ENCODE measurements around the gene GCH1.
A peak's percentile ranks its signal among the peaks of the same experiment; 100 is the strongest.
"Not testable (repeated sequence)": the region's sequence is repeated elsewhere in the genome, so short reads cannot be mapped to it uniquely, and the experiment has no call there.

GCH1 gene

GRCh38 chr14:54916101-54916500 lies 13.5 kb upstream of the GCH1 start:
- DNase-seq (ENCODE audit: low read depth, low spot score) = no peak
- no peak overlapping the region for H3K4me3 ChIP-seq (ENCODE audit: low read depth, low read length)
- TF ChIP-seq, protein P1, sequence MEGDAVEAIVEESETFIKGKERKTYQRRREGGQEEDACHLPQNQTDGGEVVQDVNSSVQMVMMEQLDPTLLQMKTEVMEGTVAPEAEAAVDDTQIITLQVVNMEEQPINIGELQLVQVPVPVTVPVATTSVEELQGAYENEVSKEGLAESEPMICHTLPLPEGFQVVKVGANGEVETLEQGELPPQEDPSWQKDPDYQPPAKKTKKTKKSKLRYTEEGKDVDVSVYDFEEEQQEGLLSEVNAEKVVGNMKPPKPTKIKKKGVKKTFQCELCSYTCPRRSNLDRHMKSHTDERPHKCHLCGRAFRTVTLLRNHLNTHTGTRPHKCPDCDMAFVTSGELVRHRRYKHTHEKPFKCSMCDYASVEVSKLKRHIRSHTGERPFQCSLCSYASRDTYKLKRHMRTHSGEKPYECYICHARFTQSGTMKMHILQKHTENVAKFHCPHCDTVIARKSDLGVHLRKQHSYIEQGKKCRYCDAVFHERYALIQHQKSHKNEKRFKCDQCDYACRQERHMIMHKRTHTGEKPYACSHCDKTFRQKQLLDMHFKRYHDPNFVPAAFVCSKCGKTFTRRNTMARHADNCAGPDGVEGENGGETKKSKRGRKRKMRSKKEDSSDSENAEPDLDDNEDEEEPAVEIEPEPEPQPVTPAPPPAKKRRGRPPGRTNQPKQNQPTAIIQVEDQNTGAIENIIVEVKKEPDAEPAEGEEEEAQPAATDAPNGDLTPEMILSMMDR (IDR thresholded peaks at IDR 0.05; ENCODE audit: low read depth, low read length) = no peak
- in situ Hi-C loops (cut with HindIII; ENCODE audit: low sequenced_read_pairs) = no loop called here

- TF ChIP-seq, protein P1 (IDR thresholded peaks at IDR 0.05; ENCODE audit: low read depth, low read length) = no peak
- H3K4me3 ChIP-seq (ENCODE audit: low read depth, low read length) = no peak overlapping the region
- in situ Hi-C loops (cut with HindIII; ENCODE audit: low sequenced_read_pairs) = no loop called here
- DNase-seq (ENCODE audit: low read depth, low spot score) = no peak
Measured at GRCh38 chr14:54909817-54910558, 7.4 kb upstream of the GCH1 start.

DNA sequence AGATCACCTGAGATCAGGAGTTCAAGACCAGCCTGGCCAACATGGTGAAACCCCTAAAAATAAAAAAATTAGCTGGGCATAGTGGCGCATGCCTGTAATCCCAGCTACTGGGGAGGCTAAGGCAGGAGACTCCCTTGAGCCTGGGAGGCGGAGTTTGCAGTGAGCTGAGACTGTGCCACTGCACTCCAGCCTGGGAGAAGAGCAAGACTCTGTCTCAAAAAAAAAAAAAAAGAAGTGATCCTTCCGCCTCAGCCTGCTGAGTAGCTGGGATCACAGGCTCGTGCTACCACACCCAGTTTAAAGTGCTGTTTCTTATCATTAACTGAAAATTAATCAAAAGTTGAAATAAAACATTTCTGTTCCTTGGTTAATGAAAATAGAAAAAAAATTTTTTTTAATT lies 6.3 kb upstream of the GCH1 start:
- DNase-seq (ENCODE audit: low read depth, low spot score); H3K4me3 ChIP-seq (ENCODE audit: low read depth, low read length); in situ Hi-C loops (cut with HindIII; ENCODE audit: low sequenced_read_pairs): not testable (repeated sequence)

DNA sequence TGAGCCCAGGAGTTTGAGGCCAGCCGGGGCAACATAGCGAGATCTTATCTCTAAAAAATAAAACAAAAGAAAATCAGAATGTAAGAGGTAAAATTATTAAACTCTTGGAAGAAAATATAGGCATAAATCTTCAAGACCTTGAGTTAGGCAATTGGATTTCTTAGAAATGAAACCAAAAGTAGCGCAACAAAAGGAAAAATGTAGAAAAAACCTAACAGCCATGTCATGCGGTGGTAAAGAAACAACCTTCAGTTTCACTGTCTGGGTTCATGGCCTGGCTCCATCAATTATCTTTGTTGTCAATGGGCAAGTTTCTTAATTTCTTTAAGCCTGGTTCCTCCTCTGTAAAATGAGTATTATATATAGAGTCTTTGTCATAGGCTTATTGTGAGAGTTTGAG lies 5.6 kb upstream of the GCH1 start:
- TF ChIP-seq, protein P1 (IDR thresholded peaks at IDR 0.05; ENCODE audit: low read depth, low read length) = no peak
- in situ Hi-C loops (cut with HindIII; ENCODE audit: low sequenced_read_pairs) = no loop called here
- no peak for DNase-seq (ENCODE audit: low read depth, low spot score)
- no peak overlapping the region for H3K4me3 ChIP-seq (ENCODE audit: low read depth, low read length)

DNA sequence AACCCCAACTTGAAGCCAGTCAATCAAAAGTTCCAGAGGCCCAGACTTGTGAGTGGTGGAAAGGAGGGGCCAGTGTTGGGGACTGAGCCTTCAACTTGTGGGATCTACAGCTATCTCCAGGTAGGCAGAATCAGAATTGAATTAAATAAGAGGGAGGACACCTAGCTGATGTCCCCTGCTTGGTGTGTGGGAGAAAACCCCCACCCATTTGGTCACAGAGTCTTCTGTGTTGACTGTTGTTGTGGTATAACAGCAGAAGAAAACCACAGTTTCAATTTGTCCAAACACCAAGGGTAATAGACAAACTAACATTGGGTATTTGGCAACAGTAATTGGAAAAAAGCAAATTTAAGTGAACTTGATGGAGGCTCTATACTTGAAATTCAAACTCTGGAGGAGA lies 3.4 kb upstream of the GCH1 start:
- H3K4me3 ChIP-seq (ENCODE audit: low read depth, low read length) = no peak overlapping the region
- no peak for DNase-seq (ENCODE audit: low read depth, low spot score)
- TF ChIP-seq, protein P1 (IDR thresholded peaks at IDR 0.05; ENCODE audit: low read depth, low read length) = no peak
- in situ Hi-C loops (cut with HindIII; ENCODE audit: low sequenced_read_pairs) = no loop called here

DNA sequence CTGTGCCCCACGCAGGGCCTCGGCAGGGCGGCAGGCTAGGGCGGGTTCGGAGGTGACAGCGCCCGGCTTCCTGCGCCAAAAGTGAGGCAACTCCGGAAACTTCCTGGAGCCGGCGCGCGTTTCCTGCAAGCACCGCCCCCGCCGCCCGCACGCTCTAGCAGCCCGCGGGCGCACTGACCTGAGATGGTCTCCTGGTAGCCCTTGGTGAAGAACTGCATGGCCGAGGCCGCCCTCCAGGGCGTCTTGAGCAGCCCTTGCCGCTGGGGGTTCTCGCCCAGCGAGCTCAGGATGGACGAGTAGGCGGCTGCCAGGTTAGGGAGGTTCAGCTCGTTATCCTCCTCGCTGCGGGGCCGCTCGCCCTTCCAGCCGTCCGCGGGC lies 494 bp downstream of the GCH1 start:
- H3K4me3 ChIP-seq (ENCODE audit: low read depth, low read length) = peak overlapping the region; percentile 65
- TF ChIP-seq, protein P1 (IDR thresholded peaks at IDR 0.05; ENCODE audit: low read depth, low read length) = no peak
- DNase-seq (ENCODE audit: low read depth, low spot score) = peak; percentile 21
- in situ Hi-C loops (cut with HindIII; ENCODE audit: low sequenced_read_pairs) = no loop called here

DNA sequence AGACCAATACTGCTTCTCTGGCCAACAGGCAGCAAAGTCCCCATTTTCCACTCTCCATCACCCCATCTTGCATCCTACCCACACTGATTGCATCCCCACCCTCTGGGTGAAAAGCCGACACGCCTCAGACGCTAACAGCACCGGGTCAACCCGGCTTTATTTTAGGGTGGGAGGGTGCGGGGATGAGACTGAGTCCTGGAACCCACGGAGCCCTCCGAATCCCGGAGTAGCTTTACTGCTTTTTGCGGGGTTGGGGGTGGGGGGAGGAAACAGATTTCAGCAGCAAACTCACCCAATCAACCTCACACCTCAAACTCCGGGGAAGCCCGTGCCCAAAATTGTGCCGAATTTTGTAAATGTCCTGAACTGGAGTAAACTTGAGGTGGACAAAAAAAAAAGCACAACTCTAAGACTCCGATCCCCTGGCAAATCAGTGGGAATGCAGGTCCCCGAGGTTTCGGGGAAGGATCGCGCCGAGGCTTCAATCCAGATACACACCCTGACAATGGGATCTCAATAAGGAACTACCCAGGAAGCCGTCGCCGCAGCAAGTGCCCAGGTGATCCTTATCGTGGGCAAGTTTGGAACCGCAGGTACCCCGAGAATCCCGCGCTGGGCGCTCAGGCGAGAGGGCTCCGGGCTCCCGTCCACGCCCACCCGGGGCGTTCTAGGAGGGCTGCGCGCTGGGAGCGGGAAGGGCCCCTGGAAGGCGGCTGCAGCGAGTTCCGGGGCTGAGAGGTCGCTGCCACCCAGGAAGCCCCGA lies 1.1 kb downstream of the GCH1 start:
- peak overlapping the region; percentile 65 for H3K4me3 ChIP-seq (ENCODE audit: low read depth, low read length)
- in situ Hi-C loops (cut with HindIII; ENCODE audit: low sequenced_read_pairs) = no loop called here
- TF ChIP-seq, protein P1 (IDR thresholded peaks at IDR 0.05; ENCODE audit: low read depth, low read length) = no peak
- DNase-seq (ENCODE audit: low read depth, low spot score) = no peak

Data from astrocyte of the spinal cord (primary cell).